ENCODE results near the gene CRNN.

The CRNN gene

GRCh38 chr1:152415454-152416227, 1.6 kb upstream of the CRNN start:
- DNase-seq = no peak

GRCh38 chr1:152412756-152413155, 1.3 kb downstream of the CRNN start:
- DNase-seq = no peak

GRCh38 chr1:152411134-152411533, 2.9 kb downstream of the CRNN start:
- DNase-seq = no peak

GRCh38 chr1:152410599-152410998, 3.5 kb downstream of the CRNN start:
- DNase-seq = no peak

- no peak for DNase-seq
Measured at GRCh38 chr1:152410028-152410427, 4.0 kb downstream of the CRNN start.

- no peak for DNase-seq
Measured at GRCh38 chr1:152408664-152409063, 5.4 kb downstream of the CRNN start.

- DNase-seq = no peak
Measured at GRCh38 chr1:152398812-152399698, 15.0 kb downstream of the CRNN start.

GRCh38 chr1:152397474-152397873, 16.6 kb downstream of the CRNN start:
- DNase-seq = no peak

- no peak for DNase-seq
Measured at GRCh38 chr1:152394151-152394550, 19.9 kb downstream of the CRNN start.

DNA sequence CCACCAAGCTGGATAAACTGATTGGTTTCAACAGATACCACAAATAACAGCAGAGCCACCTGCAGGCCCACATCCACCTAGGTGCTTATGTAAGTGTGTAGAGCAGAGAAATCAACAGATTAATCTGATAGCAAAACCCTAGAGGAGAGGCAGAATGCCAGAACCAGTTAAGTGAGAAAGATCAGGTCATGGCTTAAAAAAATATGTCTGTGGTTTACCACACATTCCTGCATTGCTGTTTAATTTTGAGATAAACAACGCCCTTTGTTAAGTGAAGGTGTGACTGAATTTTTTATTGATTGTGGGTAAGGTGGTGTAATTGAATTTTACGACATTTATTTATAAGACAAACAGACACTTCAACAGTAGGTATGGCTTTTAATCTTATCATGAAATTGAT, 21.2 kb downstream of the CRNN start:
- DNase-seq = no peak

GRCh38 chr1:152388889-152389288, 25.2 kb downstream of the CRNN start:
- DNase-seq = no peak

DNA sequence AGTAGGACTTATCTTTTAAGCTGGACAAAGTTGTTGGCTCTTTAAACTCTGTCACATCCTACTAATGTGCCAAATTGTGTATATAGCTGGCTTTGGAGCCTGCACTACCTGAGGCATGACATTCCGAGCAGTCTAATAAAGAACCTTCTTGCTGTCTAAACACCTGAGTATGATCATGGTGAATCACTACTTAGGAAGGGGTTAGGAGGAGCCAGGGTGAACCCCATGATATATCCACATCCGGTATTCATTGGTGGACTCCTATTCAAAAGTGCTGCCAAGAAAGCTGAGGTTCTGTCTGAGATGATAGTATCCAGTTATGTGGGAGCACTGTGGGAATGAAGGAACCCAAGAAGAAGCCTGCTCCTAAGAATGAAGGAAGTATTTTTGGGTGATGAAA, 27.1 kb downstream of the CRNN start:
- DNase-seq = no peak

GRCh38 chr1:152380932-152381331, 33.1 kb downstream of the CRNN start:
- DNase-seq = no peak

DNA sequence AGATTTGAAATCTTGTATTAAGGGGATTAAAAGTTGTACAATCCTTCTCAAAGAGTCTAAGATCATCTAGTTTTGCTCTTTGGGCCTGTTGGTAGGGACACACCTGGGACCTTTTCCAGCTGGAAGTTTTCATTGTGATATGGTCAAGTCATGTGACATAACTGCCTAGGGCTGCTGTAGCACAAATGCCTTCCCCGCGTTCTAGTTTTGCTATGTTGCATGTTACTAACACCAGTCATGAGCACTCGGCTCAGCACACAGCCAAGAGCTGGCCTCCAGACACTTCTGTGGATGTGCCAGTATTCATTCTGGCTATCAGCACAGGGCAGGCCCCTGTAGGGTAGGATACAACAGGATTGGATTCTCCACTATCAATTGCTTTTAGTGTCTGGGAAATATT, 39.6 kb downstream of the CRNN start:
- no peak for DNase-seq

GRCh38 chr1:152372672-152373071, 41.4 kb downstream of the CRNN start:
- no peak for DNase-seq

GRCh38 chr1:152367436-152367835, 46.6 kb downstream of the CRNN start:
- DNase-seq = no peak

DNA sequence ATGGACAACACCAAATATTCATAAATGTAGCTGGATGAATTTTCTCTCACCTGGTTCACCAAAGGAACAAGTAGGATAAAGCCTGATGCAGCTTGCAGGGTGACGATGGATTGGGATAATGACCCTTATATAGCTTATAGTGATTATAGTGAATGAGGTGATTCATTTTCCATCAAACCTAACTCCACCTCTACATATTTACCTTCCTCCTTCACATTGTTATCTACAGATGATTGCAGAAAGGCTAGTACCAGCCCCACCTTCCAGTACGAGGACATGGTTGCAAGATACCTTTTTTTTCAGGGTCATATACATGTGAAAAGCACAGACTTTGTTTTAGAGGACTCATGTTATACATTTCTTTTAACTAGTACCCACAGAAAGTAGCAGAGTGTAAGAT, 54.2 kb downstream of the CRNN start, which contains the start of gene FLG2:
FLG2 (minus strand) TSS at position 101 of the 400 bp plus-strand sequence. CDS start 1,122 bp downstream, outside the sequence.
- DNase-seq = no peak
